SK-N-SH (cell line): ENCODE data around the gene HYAL2. TPM values are rescaled to one million over a fixed set of nuclear protein-coding genes. Genes with fewer than 3 reads are reported as not detected.

Experiments
- CTCF ChIA-PET: fragments of 300-600, 350-600 bp; formaldehyde crosslinking; extraction: SDS; loops from one replicate; lab custom pipeline; 2021; lab: Yijun Ruan, JAX
- POLR2A ChIA-PET: fragments of 350-600 bp; sonication (Branson Sonifier 250); formaldehyde crosslinking; extraction: SDS; loops from one replicate; lab custom pipeline; 2020; ENCODE audit warnings: antibody characterized with exemption, inconsistent platforms; lab: Yijun Ruan, JAX
- DNase-seq: peaks from one replicate; pipeline ENCODE4 v3.0.0; 2012
- H2AFZ ChIP-seq: fragments of 200-600 bp; sonication (generic); 2 replicates; pipeline ENCODE4 v1.8.1; 2016; ENCODE audit warnings: antibody characterized with exemption, mild to moderate bottlenecking, low read depth
- H3F3A ChIP-seq: fragments of 200-600 bp; sonication (generic); replicated peaks from 2 replicates; pipeline ENCODE3; 2016; ENCODE audit warnings: antibody characterized with exemption, mild to moderate bottlenecking; ENCODE audit not compliant: insufficient read depth
- H3K27ac ChIP-seq, 2 experiments: fragments of 200-500 bp in 1 of 2; fragments of 200-600 bp in 1 of 2; sonication (Bioruptor generic) in 1 of 2; sonication (generic), shearing (Covaris generic) in 1 of 2; 2 replicates each; pipeline versions ENCODE4 v1.5.1 to v1.6.1; 2014 to 2016; ENCODE audit warnings: low read depth in 2 of 2, inconsistent platforms in 1 of 2, low read length in 1 of 2, mild to moderate bottlenecking in 1 of 2, mixed read lengths in 1 of 2
- H3K27me3 ChIP-seq: fragments of 200-600 bp; sonication (generic), shearing (Covaris generic); 2 replicates; pipeline ENCODE4 v1.6.1; 2016; ENCODE audit warnings: mixed run types; ENCODE audit not compliant: insufficient read depth
- H3K36me3 ChIP-seq, 2 experiments: fragments of 200-500 bp in 1 of 2; fragments of 200-600 bp in 1 of 2; sonication (Bioruptor generic) in 1 of 2; sonication (generic) in 1 of 2; replicated peaks in 1 of 2; 2 replicates each; pipeline versions ENCODE3 to v1.5.1; 2014 to 2016; ENCODE audit warnings: low read length in 1 of 2, mild to moderate bottlenecking in 1 of 2; ENCODE audit not compliant: insufficient read depth in 2 of 2, control insufficient read depth in 1 of 2
- H3K4me1 ChIP-seq, 2 experiments: fragments of 200-500 bp in 1 of 2; fragments of 200-600 bp in 1 of 2; sonication (Bioruptor generic) in 1 of 2; sonication (generic), shearing (Covaris generic) in 1 of 2; 2 replicates each; pipeline versions ENCODE4 v1.5.1 to v1.6.1; 2014 to 2016; ENCODE audit warnings: low read depth in 1 of 2, low read length in 1 of 2, mixed run types in 1 of 2; ENCODE audit not compliant: insufficient read depth in 2 of 2, control insufficient read depth in 1 of 2
- H3K4me2 ChIP-seq: fragments of 200-600 bp; sonication (generic), shearing (Covaris generic); 2 replicates; pipeline ENCODE4 v1.6.1; 2017; ENCODE audit warnings: mixed run types
- H3K4me3 ChIP-seq, 2 experiments: fragments of 200-500 bp in 1 of 2; fragments of 200-600 bp in 1 of 2; sonication (Bioruptor generic) in 1 of 2; sonication (generic), shearing (Covaris generic) in 1 of 2; 2 replicates each; pipeline versions ENCODE4 v1.5.1 to v1.8.1; 2014 to 2016; ENCODE audit warnings: low read depth in 2 of 2, inconsistent platforms in 1 of 2, low read length in 1 of 2, mild to moderate bottlenecking in 1 of 2, mixed read lengths in 1 of 2, moderate library complexity in 1 of 2
- H3K79me2 ChIP-seq: fragments of 200-600 bp; sonication (generic); 2 replicates; pipeline ENCODE4 v1.8.1; 2017; ENCODE audit warnings: mild to moderate bottlenecking; ENCODE audit not compliant: insufficient read depth
- H3K9ac ChIP-seq: fragments of 200-600 bp; sonication (generic); 2 replicates; pipeline ENCODE4 v1.6.1; 2017; ENCODE audit warnings: mixed run types
- H3K9me2 ChIP-seq: fragments of 200-600 bp; sonication (generic); 2 replicates; pipeline ENCODE4 v1.6.1; 2017; ENCODE audit warnings: mixed run types
- H3K9me3 ChIP-seq: fragments of 200-600 bp; sonication (generic); 2 replicates; pipeline ENCODE4 v1.6.1; 2017; ENCODE audit warnings: mixed run types, mild to moderate bottlenecking, moderate library complexity
- H4K20me1 ChIP-seq: fragments of 200-600 bp; sonication (generic); 2 replicates; pipeline ENCODE4 v1.6.1; 2017; ENCODE audit warnings: mild to moderate bottlenecking, mixed run types; ENCODE audit not compliant: insufficient read depth
- EP300 ChIP-seq, 2 experiments: IDR thresholded peaks; 2 replicates each; pipeline versions ENCODE4 v1.4.0 to v1.6.1; 2012; ENCODE audit warnings: borderline replicate concordance in 1 of 2, low read depth in 1 of 2, low read length in 1 of 2
- EZH2phosphoT487 ChIP-seq: fragments of 200-600 bp; sonication (generic); IDR thresholded peaks from 2 replicates; pipeline ENCODE4 v1.6.1; 2017; ENCODE audit warnings: low read depth, mixed run types, mild to moderate bottlenecking, antibody characterized with exemption, moderate library complexity, borderline replicate concordance
- GABPA ChIP-seq: IDR thresholded peaks from 2 replicates; pipeline ENCODE4 v1.4.0; 2012; ENCODE audit warnings: low read depth, mild to moderate bottlenecking
- GATA2 ChIP-seq: sonication (generic); formaldehyde crosslinking; IDR thresholded peaks from 2 replicates; pipeline ENCODE4 v1.5.0; 2020; ENCODE audit warnings: mild to moderate bottlenecking, missing genetic modification reagents
- MXI1 ChIP-seq: IDR thresholded peaks from 2 replicates; pipeline ENCODE4 v1.6.1; 2012; ENCODE audit warnings: mild to moderate bottlenecking, low read depth, low read length, improper control_type of control experiment
- POLR2AphosphoS5 ChIP-seq: IDR thresholded peaks from 2 replicates; pipeline ENCODE4 v1.6.1; 2012; ENCODE audit warnings: low read depth, low read length
- RXRA ChIP-seq: IDR thresholded peaks from 2 replicates; pipeline ENCODE4 v1.4.0; 2012; ENCODE audit warnings: low read depth, mild to moderate bottlenecking, borderline replicate concordance
- SIN3A ChIP-seq: IDR thresholded peaks from 2 replicates; pipeline ENCODE4 v1.6.1; 2012; ENCODE audit warnings: low read depth, mild to moderate bottlenecking, low read length, moderate library complexity, borderline replicate concordance
- WGBS: methylation state at CpG from one replicate; pipeline ENCODE4 v1.1.6; 2017; ENCODE audit warnings: low lambda C conversion rate; 5-methylcytosine and 5-hydroxymethylcytosine counted together
- polyA plus RNA-seq, 3 experiments: library from polyadenylated mRNA; depleted of rRNA; stranded (reverse); fragments of >200 nt; gene quantifications; 2 replicates each; pipeline ENCODE4 v1.2.3, GENCODE V29; 2012
- TF ChIP-seq, protein P1 (sequence below): IDR thresholded peaks from 2 replicates; pipeline ENCODE4 v1.4.0; 2012; ENCODE audit warnings: low read depth
- TF ChIP-seq, protein P2 (sequence below): IDR thresholded peaks from 2 replicates; pipeline ENCODE4 v1.4.0; 2012; ENCODE audit warnings: low read depth, borderline replicate concordance
- TF ChIP-seq, protein P3 (sequence below): IDR thresholded peaks from 2 replicates; pipeline ENCODE4 v1.6.1; 2012; ENCODE audit warnings: mild to moderate bottlenecking, low read depth, low read length, moderate library complexity
- TF ChIP-seq, protein P4 (sequence below): fragments of 150-350 bp; IDR thresholded peaks from 2 replicates; pipeline ENCODE4 v1.6.1; 2017; ENCODE audit warnings: antibody characterized with exemption, low read length, low read depth, borderline replicate concordance
- TF ChIP-seq, protein P5 (sequence below): fragments of 150-350 bp; IDR thresholded peaks from 2 replicates; pipeline ENCODE4 v1.6.1; 2016; ENCODE audit warnings: mild to moderate bottlenecking, low read depth, low read length

HYAL2 gene
- polyA plus RNA-seq, 1 of the 3 experiments (the other 2 are of a cell fraction) = 135 TPM

DNA sequence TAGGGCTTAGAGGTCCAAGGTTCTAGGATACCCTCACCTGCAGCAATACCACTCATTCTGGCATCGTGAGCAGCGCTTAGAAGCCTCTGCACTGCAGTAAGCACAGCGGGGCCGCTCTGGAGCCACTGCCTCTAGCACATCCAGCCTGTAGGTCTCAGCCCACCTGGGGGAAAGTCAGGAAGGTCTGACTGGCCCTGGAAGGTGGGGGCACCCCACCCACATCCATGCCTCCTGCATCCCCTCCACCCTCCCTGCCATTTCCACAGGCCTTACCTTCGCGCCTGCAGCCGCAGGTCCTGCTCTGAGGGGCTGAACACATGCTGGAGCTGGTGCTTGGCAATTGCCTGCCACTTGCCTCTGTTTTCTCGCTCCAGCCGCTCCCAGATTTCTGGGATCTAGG lies 19.0 kb upstream of the HYAL2 start:
- DNase-seq = no peak
- Histone ChIP-seq H3K9ac (no peak overlapping the region), H3K4me1 (peaks cover 5 to 14% of the 10 kb centered on the region in 2 experiments; a peak in 2 of 4 replicates), H3K27ac (no peak overlapping the region), H3K79me2 (peaks cover 15% of the 10 kb centered on the region), H3K4me2 (no peak overlapping the region), H3K27me3 (no peaks in the 10 kb centered on the region), H4K20me1 (no peaks in the 10 kb centered on the region), H3K4me3 (no peak overlapping the region), H3K36me3 (no peaks in the 10 kb centered on the region), H2AFZ (no peak overlapping the region), H3K9me3 (no peaks in the 10 kb centered on the region), H3K9me2 (no peaks in the 10 kb centered on the region), H3F3A (no peaks in the 10 kb centered on the region)
- POLR2A ChIA-PET = no interaction called here
- TF ChIP-seq, protein P1, sequence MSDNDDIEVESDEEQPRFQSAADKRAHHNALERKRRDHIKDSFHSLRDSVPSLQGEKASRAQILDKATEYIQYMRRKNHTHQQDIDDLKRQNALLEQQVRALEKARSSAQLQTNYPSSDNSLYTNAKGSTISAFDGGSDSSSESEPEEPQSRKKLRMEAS = no peak
- TF ChIP-seq, protein P2, sequence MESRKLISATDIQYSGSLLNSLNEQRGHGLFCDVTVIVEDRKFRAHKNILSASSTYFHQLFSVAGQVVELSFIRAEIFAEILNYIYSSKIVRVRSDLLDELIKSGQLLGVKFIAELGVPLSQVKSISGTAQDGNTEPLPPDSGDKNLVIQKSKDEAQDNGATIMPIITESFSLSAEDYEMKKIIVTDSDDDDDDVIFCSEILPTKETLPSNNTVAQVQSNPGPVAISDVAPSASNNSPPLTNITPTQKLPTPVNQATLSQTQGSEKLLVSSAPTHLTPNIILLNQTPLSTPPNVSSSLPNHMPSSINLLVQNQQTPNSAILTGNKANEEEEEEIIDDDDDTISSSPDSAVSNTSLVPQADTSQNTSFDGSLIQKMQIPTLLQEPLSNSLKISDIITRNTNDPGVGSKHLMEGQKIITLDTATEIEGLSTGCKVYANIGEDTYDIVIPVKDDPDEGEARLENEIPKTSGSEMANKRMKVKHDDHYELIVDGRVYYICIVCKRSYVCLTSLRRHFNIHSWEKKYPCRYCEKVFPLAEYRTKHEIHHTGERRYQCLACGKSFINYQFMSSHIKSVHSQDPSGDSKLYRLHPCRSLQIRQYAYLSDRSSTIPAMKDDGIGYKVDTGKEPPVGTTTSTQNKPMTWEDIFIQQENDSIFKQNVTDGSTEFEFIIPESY = no peak
- WGBS = 97% methylated on average over 7 of the region's 9 CpGs
- CTCF ChIA-PET = interaction anchor here (1.3 to 4.7 kb wide), 3 partner anchors 9 to 220 kb away, joined by 3 to 26 read pairs (median 3); partner anchors contain the start of gene NPRL2

DNA sequence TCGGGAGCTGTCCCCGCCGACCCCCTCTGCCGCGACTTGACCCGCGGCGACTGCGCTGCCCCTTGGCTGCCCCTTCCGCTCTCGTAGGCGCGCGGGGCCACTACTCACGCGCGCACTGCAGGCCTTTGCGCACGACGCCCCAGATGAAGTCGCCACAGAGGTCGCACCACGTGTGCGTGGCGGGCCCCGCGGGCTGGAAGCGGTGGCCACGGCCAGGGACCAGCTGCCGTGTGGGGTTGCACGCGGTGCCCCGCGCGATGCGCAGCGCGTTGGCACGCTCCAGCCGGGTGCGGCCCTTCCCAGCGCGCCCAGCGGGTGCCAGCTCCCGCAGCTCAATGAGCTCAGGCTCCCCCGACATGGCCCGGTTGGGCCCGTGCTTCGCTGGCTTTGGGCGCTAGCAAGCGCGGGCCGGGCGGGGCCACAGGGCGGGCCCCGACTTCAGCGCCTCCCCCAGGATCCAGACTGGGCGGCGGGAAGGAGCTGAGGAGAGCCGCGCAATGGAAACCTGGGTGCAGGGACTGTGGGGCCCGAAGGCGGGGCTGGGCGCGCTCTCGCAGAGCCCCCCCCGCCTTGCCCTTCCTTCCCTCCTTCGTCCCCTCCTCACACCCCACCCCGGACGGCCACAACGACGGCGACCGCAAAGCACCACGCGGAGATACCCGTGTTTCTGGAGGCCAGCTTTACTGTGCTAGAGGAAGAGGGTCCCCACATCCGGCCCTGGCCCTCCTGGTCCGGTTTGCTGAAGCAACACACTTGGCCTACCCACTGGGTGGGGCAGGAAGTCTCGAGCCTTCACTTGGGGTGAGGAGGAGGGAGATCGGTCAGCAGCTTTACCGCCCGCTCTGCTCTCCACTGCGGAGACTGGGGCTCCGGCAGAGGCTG lies 18.1 kb upstream of the HYAL2 start, which contains the start of gene RASSF1:
Gene RASSF1, minus strand, starts transcription at position 389 of the 882 bp plus-strand sequence. Its CDS starts 31 bp downstream, at position 358.
- H4K20me1 ChIP-seq = no peaks in the 10 kb centered on the region
- no peaks in the 10 kb centered on the region for H3K9me2 ChIP-seq
- H3K79me2 ChIP-seq = peaks cover 24% of the 10 kb centered on the region
- ChIA-PET POLR2A (no interaction called here), CTCF (interaction anchor here (0.9 to 6.8 kb wide), 4 partner anchors 8 to 88 kb away, joined by 3 to 40 read pairs (median 3); partner anchors contain the start of genes CYB561D2 and NPRL2)
- DNase-seq = no peak
- no peak within 1 kb of the TSS for H3K27ac ChIP-seq
- H3K4me3 ChIP-seq = no peak within 1 kb of the TSS
- H3K27me3 ChIP-seq = no peaks in the 10 kb centered on the region
- no peak within 1 kb of the TSS for H3K9ac ChIP-seq
- H3K9me3 ChIP-seq = no peaks in the 10 kb centered on the region
- WGBS = 96% methylated on average over 59 of the region's 85 CpGs
- no peaks in the 10 kb centered on the region for H3F3A ChIP-seq
- H3K36me3 ChIP-seq = no peaks in the 10 kb centered on the region
- H3K4me1 ChIP-seq = peaks cover 5 to 21% of the 10 kb centered on the region in 2 experiments; a peak in 3 of 4 replicates
- H2AFZ ChIP-seq = no peak within 1 kb of the TSS
- H3K4me2 ChIP-seq = no peak within 1 kb of the TSS
- TF ChIP-seq SIN3A (no peak), GATA2 (CRISPR knock-in tag) (no peak), POLR2AphosphoS5 (no peak), RXRA (no peak), EZH2phosphoT487 (no peak), MXI1 (no peak), EP300 (IDR thresholded peaks at IDR 0.05; ENCODE audit: borderline replicate concordance in 1 of 2, low read depth in 1 of 2, low read length in 1 of 2) (no peak), GABPA (no peak)
- TF ChIP-seq, protein P2 = no peak
- TF ChIP-seq, protein P3, sequence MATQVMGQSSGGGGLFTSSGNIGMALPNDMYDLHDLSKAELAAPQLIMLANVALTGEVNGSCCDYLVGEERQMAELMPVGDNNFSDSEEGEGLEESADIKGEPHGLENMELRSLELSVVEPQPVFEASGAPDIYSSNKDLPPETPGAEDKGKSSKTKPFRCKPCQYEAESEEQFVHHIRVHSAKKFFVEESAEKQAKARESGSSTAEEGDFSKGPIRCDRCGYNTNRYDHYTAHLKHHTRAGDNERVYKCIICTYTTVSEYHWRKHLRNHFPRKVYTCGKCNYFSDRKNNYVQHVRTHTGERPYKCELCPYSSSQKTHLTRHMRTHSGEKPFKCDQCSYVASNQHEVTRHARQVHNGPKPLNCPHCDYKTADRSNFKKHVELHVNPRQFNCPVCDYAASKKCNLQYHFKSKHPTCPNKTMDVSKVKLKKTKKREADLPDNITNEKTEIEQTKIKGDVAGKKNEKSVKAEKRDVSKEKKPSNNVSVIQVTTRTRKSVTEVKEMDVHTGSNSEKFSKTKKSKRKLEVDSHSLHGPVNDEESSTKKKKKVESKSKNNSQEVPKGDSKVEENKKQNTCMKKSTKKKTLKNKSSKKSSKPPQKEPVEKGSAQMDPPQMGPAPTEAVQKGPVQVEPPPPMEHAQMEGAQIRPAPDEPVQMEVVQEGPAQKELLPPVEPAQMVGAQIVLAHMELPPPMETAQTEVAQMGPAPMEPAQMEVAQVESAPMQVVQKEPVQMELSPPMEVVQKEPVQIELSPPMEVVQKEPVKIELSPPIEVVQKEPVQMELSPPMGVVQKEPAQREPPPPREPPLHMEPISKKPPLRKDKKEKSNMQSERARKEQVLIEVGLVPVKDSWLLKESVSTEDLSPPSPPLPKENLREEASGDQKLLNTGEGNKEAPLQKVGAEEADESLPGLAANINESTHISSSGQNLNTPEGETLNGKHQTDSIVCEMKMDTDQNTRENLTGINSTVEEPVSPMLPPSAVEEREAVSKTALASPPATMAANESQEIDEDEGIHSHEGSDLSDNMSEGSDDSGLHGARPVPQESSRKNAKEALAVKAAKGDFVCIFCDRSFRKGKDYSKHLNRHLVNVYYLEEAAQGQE = no peak
- TF ChIP-seq, protein P4, sequence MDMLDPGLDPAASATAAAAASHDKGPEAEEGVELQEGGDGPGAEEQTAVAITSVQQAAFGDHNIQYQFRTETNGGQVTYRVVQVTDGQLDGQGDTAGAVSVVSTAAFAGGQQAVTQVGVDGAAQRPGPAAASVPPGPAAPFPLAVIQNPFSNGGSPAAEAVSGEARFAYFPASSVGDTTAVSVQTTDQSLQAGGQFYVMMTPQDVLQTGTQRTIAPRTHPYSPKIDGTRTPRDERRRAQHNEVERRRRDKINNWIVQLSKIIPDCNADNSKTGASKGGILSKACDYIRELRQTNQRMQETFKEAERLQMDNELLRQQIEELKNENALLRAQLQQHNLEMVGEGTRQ = no peak
- TF ChIP-seq, protein P5, sequence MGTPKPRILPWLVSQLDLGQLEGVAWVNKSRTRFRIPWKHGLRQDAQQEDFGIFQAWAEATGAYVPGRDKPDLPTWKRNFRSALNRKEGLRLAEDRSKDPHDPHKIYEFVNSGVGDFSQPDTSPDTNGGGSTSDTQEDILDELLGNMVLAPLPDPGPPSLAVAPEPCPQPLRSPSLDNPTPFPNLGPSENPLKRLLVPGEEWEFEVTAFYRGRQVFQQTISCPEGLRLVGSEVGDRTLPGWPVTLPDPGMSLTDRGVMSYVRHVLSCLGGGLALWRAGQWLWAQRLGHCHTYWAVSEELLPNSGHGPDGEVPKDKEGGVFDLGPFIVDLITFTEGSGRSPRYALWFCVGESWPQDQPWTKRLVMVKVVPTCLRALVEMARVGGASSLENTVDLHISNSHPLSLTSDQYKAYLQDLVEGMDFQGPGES = no peak
